H9 (cell line): ENCODE data around the gene UNC80. TPM values are rescaled to one million over a fixed set of nuclear protein-coding genes. Genes with fewer than 3 reads are reported as not detected.

Experiments
- DNase-seq: peaks from one replicate; pipeline ENCODE4 v3.0.0-alpha.2; 2017
- H2AFZ ChIP-seq: one replicate; pipeline ENCODE4 v1.6.1; 2013; ENCODE audit warnings: mild to moderate bottlenecking, low read length, control low read depth, moderate library complexity
- H2AK5ac ChIP-seq: 2 replicates; pipeline ENCODE4 v1.6.1; 2013; ENCODE audit warnings: low read length, control low read depth, mixed read lengths; ENCODE audit not compliant: insufficient read length
- H2BK120ac ChIP-seq: one replicate; pipeline ENCODE4 v1.6.1; 2013; ENCODE audit warnings: low read depth, mild to moderate bottlenecking, low read length, control low read depth, inconsistent platforms; ENCODE audit not compliant: poor library complexity, severe bottlenecking
- H2BK12ac ChIP-seq: 2 replicates; pipeline ENCODE4 v1.6.1; 2013; ENCODE audit warnings: low read length, control low read depth, mixed read lengths, low read depth; ENCODE audit not compliant: insufficient read length
- H2BK15ac ChIP-seq: 2 replicates; pipeline ENCODE4 v1.6.1; 2013; ENCODE audit warnings: low read depth, low read length, control low read depth
- H2BK20ac ChIP-seq: one replicate; pipeline ENCODE4 v1.6.1; 2013; ENCODE audit warnings: low read depth, mild to moderate bottlenecking, low read length, control low read depth, inconsistent platforms; ENCODE audit not compliant: poor library complexity, severe bottlenecking
- H2BK5ac ChIP-seq: 2 replicates; pipeline ENCODE4 v1.6.1; 2013; ENCODE audit warnings: low read length, control low read depth, mixed read lengths; ENCODE audit not compliant: insufficient read length
- H3K14ac ChIP-seq: 2 replicates; pipeline ENCODE4 v1.6.1; 2013; ENCODE audit warnings: low read length, control low read depth; ENCODE audit not compliant: insufficient read depth
- H3K18ac ChIP-seq: 2 replicates; pipeline ENCODE4 v1.6.1; 2013; ENCODE audit warnings: low read depth, mild to moderate bottlenecking, mixed read lengths, low read length, control low read depth; ENCODE audit not compliant: insufficient read length
- H3K23ac ChIP-seq: 2 replicates; pipeline ENCODE4 v1.6.1; 2013; ENCODE audit warnings: low read length, control low read depth, mixed read lengths, low read depth; ENCODE audit not compliant: insufficient read length
- H3K23me2 ChIP-seq: 2 replicates; pipeline ENCODE4 v1.6.1; 2013; ENCODE audit warnings: low read depth, mild to moderate bottlenecking, mixed read lengths, low read length, control low read depth; ENCODE audit not compliant: insufficient read length, poor library complexity, severe bottlenecking
- H3K27ac ChIP-seq: 2 replicates; pipeline ENCODE4 v1.5.1; 2013; ENCODE audit warnings: low read length, control low read depth, mixed read lengths, low read depth; ENCODE audit not compliant: insufficient read length
- H3K27me3 ChIP-seq: 2 replicates; pipeline ENCODE4 v1.6.1; 2013; ENCODE audit warnings: low read length, control low read depth, inconsistent platforms; ENCODE audit not compliant: insufficient read depth
- H3K4ac ChIP-seq: 2 replicates; pipeline ENCODE4 v1.6.1; 2013; ENCODE audit warnings: low read depth, mild to moderate bottlenecking, control low read depth, inconsistent platforms, low read length, moderate library complexity
- H3K4me1 ChIP-seq: 2 replicates; pipeline ENCODE4 v1.6.1; 2013; ENCODE audit warnings: low read length, control low read depth, inconsistent platforms; ENCODE audit not compliant: insufficient read depth
- H3K4me2 ChIP-seq: 2 replicates; pipeline ENCODE4 v1.6.1; 2013; ENCODE audit warnings: low read length, control low read depth, mixed read lengths; ENCODE audit not compliant: insufficient read length, insufficient read depth
- H3K56ac ChIP-seq: 2 replicates; pipeline ENCODE4 v1.6.1; 2013; ENCODE audit warnings: low read depth, mild to moderate bottlenecking, mixed read lengths, low read length, control low read depth; ENCODE audit not compliant: insufficient read length
- H3K79me1 ChIP-seq: 2 replicates; pipeline ENCODE4 v1.6.1; 2013; ENCODE audit warnings: low read depth, mild to moderate bottlenecking, moderate library complexity, low read length, control low read depth, inconsistent platforms; ENCODE audit not compliant: insufficient read depth, poor library complexity, severe bottlenecking
- H3K79me2 ChIP-seq: 2 replicates; pipeline ENCODE4 v1.6.1; 2013; ENCODE audit warnings: low read length, control low read depth, inconsistent platforms; ENCODE audit not compliant: insufficient read depth
- H3K9ac ChIP-seq: 2 replicates; pipeline ENCODE4 v1.6.1; 2013; ENCODE audit warnings: low read length, control low read depth, mixed read lengths; ENCODE audit not compliant: insufficient read length; ENCODE audit errors: extremely low read depth
- H3K9me3 ChIP-seq: one replicate; pipeline ENCODE4 v1.6.1; 2013; ENCODE audit warnings: low read depth, low read length, inconsistent platforms; ENCODE audit not compliant: control insufficient read depth
- H3T11ph ChIP-seq: one replicate; pipeline ENCODE4 v1.6.1; 2013; ENCODE audit warnings: mild to moderate bottlenecking, low read length, control low read depth, inconsistent platforms
- H4K20me1 ChIP-seq: one replicate; pipeline ENCODE4 v1.6.1; 2013; ENCODE audit not compliant: control insufficient read depth, insufficient read length, insufficient read depth
- H4K5ac ChIP-seq: 2 replicates; pipeline ENCODE4 v1.6.1; 2013; ENCODE audit warnings: low read depth, mild to moderate bottlenecking, mixed read lengths, low read length, control low read depth; ENCODE audit not compliant: insufficient read length
- H4K8ac ChIP-seq: replicated peaks from 2 replicates; pipeline ENCODE4 v1.6.1; 2013; ENCODE audit warnings: low read length, control low read depth, mixed read lengths, low read depth; ENCODE audit not compliant: insufficient read length
- H4K91ac ChIP-seq: 2 replicates; pipeline ENCODE4 v1.6.1; 2013; ENCODE audit warnings: low read depth, mild to moderate bottlenecking, moderate library complexity, mixed read lengths, low read length, control low read depth; ENCODE audit not compliant: insufficient read length
- H3K27ac Mint-ChIP-seq, 3 experiments: 2 replicates in 2 of 3; 3 replicates in 1 of 3; pipeline ENCODE4 v1.8.0; 2020 to 2021; ENCODE audit warnings: mixed read lengths in 3 of 3, mild to moderate bottlenecking in 1 of 3, moderate library complexity in 1 of 3
- H3K27me3 Mint-ChIP-seq: 2 replicates; pipeline ENCODE4 v1.8.0; 2021; ENCODE audit warnings: low read depth, mild to moderate bottlenecking, moderate library complexity, mixed read lengths
- H3K36me3 Mint-ChIP-seq, 3 experiments: 2 replicates in 2 of 3; 3 replicates in 1 of 3; pipeline ENCODE4 v1.8.0; 2020 to 2021; ENCODE audit warnings: low read depth in 3 of 3, mixed read lengths in 3 of 3; ENCODE audit not compliant: insufficient read depth in 1 of 3
- H3K4me1 Mint-ChIP-seq, 2 experiments: 2 replicates each; pipeline ENCODE4 v1.8.0; 2020; ENCODE audit warnings: mixed read lengths in 2 of 2
- H3K4me3 Mint-ChIP-seq, 2 experiments: 2 replicates in 1 of 2; 3 replicates in 1 of 2; pipeline ENCODE4 v1.8.0; 2020 to 2021; ENCODE audit warnings: mild to moderate bottlenecking in 2 of 2, mixed read lengths in 2 of 2, moderate library complexity in 1 of 2
- H3K9me3 Mint-ChIP-seq, 2 experiments: 2 replicates in 1 of 2; 3 replicates in 1 of 2; pipeline ENCODE4 v1.8.0; 2020; ENCODE audit warnings: mild to moderate bottlenecking in 2 of 2, mixed read lengths in 2 of 2, moderate library complexity in 1 of 2
- CTCF ChIP-seq: fragments of 200-600 bp; sonication (generic); conservative IDR thresholded peaks from 3 replicates; pipeline ENCODE4 v1.8.0; 2021; ENCODE audit warnings: antibody characterized with exemption, mild to moderate bottlenecking
- total RNA-seq: library from RNA; stranded (reverse); gene quantifications from 2 replicates; pipeline ENCODE4 v1.2.1, GENCODE V29; 2021

UNC80 gene
- total RNA-seq, 1 experiment from 2014 or later: 0.52 TPM

GRCh38 chr2:209768557-209768956 lies 3.1 kb upstream of the UNC80 start:
- no peak overlapping the region for H4K8ac ChIP-seq
- H4K5ac ChIP-seq: no peak overlapping the region
- H3K18ac ChIP-seq: no peak overlapping the region
- H2AK5ac ChIP-seq: no peak overlapping the region
- no peak overlapping the region for H2BK5ac ChIP-seq
- no peak overlapping the region for H2BK120ac ChIP-seq
- peaks cover 18% of the 10 kb centered on the region; the same call in 1 of the 2 replicates for H3K27me3 ChIP-seq
- H2AFZ ChIP-seq: no peak overlapping the region
- H4K91ac ChIP-seq: no peak overlapping the region
- H3K23ac ChIP-seq: no peak overlapping the region
- no peak overlapping the region for H2BK12ac ChIP-seq
- peaks cover 3% of the 10 kb centered on the region for H3K23me2 ChIP-seq
- peaks cover 89% of the 10 kb centered on the region for H3K27me3 Mint-ChIP-seq
- no peaks in the 10 kb centered on the region; a peak in 2 of 5 replicates for H3K9me3 Mint-ChIP-seq
- H3K56ac ChIP-seq: no peak overlapping the region
- TF ChIP-seq CTCF: no peak
- H3K27ac ChIP-seq: no peak overlapping the region
- H4K20me1 ChIP-seq: no peaks in the 10 kb centered on the region
- H3K4me3 Mint-ChIP-seq: no peak overlapping the region
- no peak for DNase-seq
- H3K36me3 Mint-ChIP-seq: no peaks in the 10 kb centered on the region
- H3K79me2 ChIP-seq: no peaks in the 10 kb centered on the region
- no peaks in the 10 kb centered on the region for H3K79me1 ChIP-seq
- no peak overlapping the region for H2BK15ac ChIP-seq
- H3K4ac ChIP-seq: no peak overlapping the region
- H3T11ph ChIP-seq: no peak overlapping the region
- H3K4me2 ChIP-seq: no peak overlapping the region
- H3K27ac Mint-ChIP-seq: no peak overlapping the region
- no peaks in the 10 kb centered on the region for H3K9me3 ChIP-seq
- no peak overlapping the region for H3K9ac ChIP-seq
- no peak overlapping the region for H2BK20ac ChIP-seq
- H3K4me1 ChIP-seq: no peaks in the 10 kb centered on the region
- no peak overlapping the region for H3K14ac ChIP-seq
- H3K4me1 Mint-ChIP-seq: peaks cover 6 to 12% of the 10 kb centered on the region in 2 experiments
